GM12874 (cell line): ENCODE results near the gene RGS19.

Source experiments
- TF ChIP-seq, protein P1 (sequence below): IDR thresholded peaks from 2 replicates; pipeline ENCODE4 v1.5.1; 2011; ENCODE audit warnings: low read depth, mild to moderate bottlenecking, control low read depth, low read length, moderate library complexity; ENCODE audit not compliant: insufficient read depth

RGS19 gene

DNA sequence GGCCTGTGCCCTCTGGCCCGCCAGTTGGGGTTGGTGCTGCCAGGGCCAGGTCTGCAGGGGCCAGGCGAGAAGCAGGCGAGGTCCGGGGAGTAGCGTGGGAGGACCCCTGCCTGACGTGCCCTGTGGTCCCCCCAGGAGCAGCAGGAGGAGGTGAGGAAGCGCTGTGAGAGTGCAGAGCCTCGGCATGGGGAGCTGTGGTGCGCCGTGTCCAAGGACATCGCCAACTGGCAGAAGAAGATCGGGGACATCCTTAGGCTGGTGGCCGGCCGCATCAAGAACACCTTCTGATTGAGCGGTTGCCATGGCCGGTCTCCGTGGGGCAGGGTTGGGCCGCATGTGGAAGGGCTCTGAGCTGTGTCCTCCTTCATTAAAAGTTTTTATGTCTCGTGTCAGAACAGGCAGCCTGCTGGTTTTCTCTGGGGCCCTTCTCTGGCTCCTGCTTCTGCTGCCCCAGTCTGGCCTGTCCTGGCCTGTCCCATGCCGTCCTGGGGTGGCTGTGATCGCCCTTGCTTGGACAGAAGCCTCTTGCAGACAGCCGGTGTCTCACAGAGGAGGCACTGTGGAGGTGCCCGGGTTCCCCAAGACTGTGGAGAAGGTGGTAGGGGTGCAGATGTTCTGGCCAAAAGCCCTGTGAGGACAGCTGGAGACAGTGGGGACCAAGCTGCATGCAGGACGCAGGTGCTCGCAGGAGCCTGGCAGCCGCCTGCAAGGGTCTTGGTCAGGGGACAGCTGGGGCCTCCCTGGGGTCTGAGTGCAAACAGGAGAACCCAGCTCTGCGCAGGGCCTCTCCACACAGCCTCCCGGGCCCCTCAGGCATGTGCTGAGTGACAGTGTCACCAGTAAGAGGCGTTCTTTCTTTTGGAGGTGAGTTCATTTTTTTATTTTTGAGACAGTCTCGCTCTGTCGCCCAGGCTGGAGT, 46.4 kb downstream of the RGS19 start:
- TF ChIP-seq, protein P1, sequence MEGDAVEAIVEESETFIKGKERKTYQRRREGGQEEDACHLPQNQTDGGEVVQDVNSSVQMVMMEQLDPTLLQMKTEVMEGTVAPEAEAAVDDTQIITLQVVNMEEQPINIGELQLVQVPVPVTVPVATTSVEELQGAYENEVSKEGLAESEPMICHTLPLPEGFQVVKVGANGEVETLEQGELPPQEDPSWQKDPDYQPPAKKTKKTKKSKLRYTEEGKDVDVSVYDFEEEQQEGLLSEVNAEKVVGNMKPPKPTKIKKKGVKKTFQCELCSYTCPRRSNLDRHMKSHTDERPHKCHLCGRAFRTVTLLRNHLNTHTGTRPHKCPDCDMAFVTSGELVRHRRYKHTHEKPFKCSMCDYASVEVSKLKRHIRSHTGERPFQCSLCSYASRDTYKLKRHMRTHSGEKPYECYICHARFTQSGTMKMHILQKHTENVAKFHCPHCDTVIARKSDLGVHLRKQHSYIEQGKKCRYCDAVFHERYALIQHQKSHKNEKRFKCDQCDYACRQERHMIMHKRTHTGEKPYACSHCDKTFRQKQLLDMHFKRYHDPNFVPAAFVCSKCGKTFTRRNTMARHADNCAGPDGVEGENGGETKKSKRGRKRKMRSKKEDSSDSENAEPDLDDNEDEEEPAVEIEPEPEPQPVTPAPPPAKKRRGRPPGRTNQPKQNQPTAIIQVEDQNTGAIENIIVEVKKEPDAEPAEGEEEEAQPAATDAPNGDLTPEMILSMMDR = no peak

DNA sequence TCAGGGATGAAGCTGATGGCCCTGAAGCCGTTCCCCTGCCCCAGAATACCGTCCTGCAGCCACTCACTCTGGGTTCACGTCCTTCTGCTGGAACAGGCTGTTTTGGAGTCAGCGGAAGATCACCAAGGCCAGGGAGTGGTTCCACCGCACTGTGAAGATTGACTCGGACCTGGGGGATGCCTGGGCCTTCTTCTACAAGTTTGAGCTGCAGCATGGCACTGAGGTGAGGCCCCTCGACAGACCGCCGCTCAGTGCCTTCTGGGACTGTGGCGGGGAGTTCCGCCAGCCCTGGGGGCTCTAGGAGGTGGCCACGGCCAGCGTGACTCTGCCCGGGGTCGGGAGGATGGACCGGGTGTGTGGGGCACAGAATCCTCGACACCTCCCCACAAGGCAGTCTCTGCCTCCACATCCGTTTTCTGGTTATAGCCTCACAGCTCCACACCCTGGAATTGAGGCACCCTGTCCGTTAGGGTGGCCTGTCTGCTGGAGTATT, 47.5 kb downstream of the RGS19 start:
- TF ChIP-seq, protein P1 = no peak

DNA sequence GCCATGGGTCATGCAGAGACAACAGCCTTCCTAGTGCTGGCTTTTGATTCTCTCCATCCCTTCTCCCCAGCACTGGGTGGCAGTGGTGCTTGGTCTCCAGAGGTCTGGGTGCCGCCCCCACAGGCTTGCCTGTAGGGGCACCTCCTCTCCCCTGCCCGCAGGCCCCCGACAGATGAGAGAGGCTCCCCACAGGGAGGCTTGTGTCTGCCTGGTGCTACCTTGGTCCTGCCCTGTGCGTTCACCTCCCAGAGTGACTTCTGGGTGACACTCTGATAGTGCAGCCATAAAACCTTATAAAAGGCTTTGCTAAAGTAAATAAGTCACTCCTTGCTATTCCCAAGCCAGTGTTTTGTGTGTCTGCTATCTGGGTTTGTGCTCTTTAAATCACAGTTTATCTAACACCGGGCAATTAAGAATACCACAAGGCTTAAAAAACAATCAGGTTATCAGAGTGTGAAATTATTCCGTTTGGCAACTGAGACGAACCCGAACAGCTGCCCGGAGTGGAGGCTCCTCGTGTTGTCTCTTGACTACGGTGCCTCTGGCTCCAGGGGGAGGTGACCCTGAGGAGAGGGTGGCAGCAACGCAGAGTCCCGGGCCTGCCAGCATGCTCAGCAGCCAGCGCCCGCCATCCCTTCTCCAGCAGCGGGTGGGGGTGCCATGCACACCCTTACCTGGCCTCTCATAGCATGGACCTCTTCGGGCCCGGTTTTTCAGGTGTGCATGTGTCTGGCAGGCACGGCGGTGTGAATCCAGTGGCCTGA, 48.8 kb downstream of the RGS19 start:
- TF ChIP-seq, protein P1 = no peak

DNA sequence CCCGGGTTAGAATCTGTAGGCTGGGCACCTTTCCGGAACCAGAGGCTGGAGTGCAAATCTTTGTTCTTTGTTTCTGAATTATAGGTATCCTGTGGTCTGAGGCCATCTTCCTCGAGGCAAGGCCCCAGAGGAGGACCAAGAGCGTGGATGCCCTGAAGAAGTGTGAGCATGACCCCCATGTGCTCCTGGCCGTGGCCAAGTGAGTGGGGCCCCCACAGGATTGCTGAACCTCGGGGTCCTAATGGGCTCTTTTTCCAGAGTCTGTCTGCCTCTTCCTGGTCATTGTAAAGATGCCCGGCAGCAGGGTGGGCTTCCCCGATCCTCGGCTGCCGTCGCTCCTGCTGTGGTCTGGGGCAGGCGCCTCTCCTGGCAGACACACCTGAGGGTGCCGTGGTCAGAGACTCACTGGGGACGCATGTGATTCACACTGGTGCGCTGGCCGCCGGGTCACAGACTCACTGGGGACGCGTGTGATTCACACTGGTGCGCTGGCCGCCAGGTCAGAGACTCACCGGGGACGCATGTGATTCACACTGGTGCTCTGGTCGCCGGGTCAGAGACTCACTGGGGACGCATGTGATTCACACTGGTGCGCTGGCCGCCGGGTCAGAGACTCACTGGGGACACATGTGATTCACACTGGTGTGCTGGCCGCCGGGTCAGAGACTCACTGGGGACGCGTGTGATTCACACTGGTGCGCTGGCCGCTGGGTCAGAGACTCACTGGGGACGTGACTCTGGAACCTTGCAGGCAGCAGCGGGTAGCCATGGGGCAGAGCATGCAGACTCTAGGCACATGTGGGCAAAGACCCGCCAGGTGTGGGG, 49.8 kb downstream of the RGS19 start:
- TF ChIP-seq, protein P1 = no peak

DNA sequence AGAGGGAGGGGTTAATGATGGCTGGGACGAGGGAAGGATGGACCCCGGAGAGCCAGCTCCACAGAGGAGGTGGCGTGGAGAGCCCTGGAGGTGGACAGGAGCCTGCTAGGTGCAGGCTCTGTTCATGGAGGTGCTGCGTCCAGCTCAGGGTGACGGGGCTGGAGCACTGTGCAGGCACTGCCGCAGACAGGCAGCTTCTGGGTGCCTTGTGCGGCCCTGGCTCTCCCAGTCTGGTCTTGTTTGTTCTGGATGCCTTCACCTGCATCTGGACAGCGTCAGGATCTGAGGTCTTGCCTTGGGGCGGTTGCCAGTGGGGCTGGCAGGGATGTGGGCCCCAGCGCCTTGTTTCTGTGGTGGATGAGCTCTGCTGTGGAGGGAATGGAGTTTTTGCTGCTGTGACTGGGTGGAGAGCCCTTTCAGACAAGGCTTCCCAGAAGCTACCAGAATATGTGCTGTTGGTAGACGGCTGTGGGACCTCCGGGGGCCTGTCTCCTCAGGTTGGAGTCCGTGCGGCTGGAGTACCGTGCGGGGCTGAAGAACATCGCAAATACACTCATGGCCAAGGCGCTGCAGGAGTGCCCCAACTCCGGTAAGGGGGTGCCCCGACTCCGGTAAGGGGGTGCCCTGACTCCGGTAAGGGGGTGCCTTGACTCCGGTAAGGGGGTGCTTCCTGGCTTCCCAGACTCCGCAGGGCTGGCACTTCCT, 51.2 kb downstream of the RGS19 start:
- TF ChIP-seq, protein P1 = no peak

DNA sequence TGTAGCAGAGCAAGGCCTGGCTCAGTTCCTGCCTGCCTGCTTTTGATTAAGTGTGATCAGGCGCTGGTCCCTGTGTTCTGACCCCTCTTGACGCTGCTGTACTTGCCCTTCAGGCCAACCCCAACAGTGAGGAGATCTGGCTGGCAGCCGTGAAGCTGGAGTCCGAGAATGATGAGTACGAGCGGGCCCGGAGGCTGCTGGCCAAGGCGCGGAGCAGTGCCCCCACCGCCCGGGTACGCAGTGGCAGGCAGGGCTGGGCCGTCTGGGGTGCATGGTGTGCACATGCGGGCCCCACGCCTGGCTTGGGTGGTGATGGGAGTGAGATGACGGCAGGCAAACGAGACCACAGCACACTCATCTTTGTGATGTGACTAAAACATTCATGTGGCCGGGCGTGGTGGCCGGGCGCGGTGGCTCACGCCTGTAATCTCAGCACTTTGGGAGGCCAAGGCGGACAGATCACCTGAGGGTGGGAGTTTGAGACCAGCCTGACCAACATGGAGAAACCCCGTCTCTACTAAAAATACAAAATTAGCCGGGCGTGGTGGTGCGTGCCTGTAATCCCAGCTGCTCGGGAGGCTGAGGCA, 53.4 kb downstream of the RGS19 start:
- TF ChIP-seq, protein P1 = no peak
